IMR-90 (cell line): ENCODE measurements around the gene DPH3. TPM values are rescaled to one million over a fixed set of nuclear protein-coding genes. Genes with fewer than 3 reads are reported as not detected.
"Not testable (repeated sequence)": the region's sequence is repeated elsewhere in the genome, so short reads cannot be mapped to it uniquely, and the experiment has no call there.

Source experiments
- ATAC-seq: fragments of 200-7000 bp; cut with Tn5 transposase; 2 replicates; pipeline ENCODE4 v1.9.1; 2020; ENCODE audit warnings: low read depth, mild to moderate bottlenecking, moderate library complexity
- BruUV-seq: library from RNA; stranded (reverse); fragments of 400-500 nt; replicated peaks from 2 replicates; lab custom pipeline; 2021; lab: Mats Ljungman, UMichigan
- CTCF ChIA-PET: fragments of 300-600 bp; formaldehyde crosslinking; extraction: SDS; loops from one replicate; lab custom pipeline; 2021; ENCODE audit warnings: antibody characterized with exemption; lab: Yijun Ruan, JAX
- POLR2A ChIA-PET: fragments of 300-600 bp; sonication (Branson Sonifier 250); formaldehyde crosslinking; loops from one replicate; lab custom pipeline; 2022; ENCODE audit warnings: antibody characterized with exemption; ENCODE audit not compliant: unreplicated experiment; lab: Charles Lee
- DNase-seq: peaks from one replicate; pipeline ENCODE4 v3.0.0; 2013
- H2AFZ ChIP-seq: replicated peaks from 2 replicates; pipeline ENCODE3; 2013; ENCODE audit warnings: low read length, mild to moderate bottlenecking; ENCODE audit not compliant: poor library complexity
- H2AK5ac ChIP-seq: 2 replicates; pipeline ENCODE4 v1.6.1; 2013; ENCODE audit warnings: low read depth, low read length, inconsistent platforms
- H2AK9ac ChIP-seq: replicated peaks from 2 replicates; pipeline ENCODE3; 2013; ENCODE audit warnings: mild to moderate bottlenecking, low read depth, low read length, moderate library complexity; ENCODE audit not compliant: poor library complexity
- H2BK120ac ChIP-seq: 2 replicates; pipeline ENCODE4 v1.6.1; 2013; ENCODE audit warnings: low read depth, low read length, inconsistent platforms
- H2BK15ac ChIP-seq: 3 replicates; pipeline ENCODE4 v1.6.1; 2013; ENCODE audit warnings: low read depth, low read length, inconsistent platforms
- H2BK20ac ChIP-seq: 2 replicates; pipeline ENCODE4 v1.6.1; 2013; ENCODE audit warnings: low read depth, mild to moderate bottlenecking, inconsistent platforms, low read length, moderate library complexity
- H2BK5ac ChIP-seq: 2 replicates; pipeline ENCODE4 v1.6.1; 2013; ENCODE audit warnings: mild to moderate bottlenecking, low read depth, low read length, inconsistent platforms; ENCODE audit not compliant: poor library complexity, severe bottlenecking
- H3K14ac ChIP-seq: replicated peaks from 2 replicates; pipeline ENCODE4 v1.6.1; 2013; ENCODE audit warnings: low read depth, low read length, inconsistent platforms
- H3K18ac ChIP-seq: 2 replicates; pipeline ENCODE4 v1.6.1; 2013; ENCODE audit warnings: low read depth, low read length, control low read depth
- H3K23ac ChIP-seq: 2 replicates; pipeline ENCODE4 v1.6.1; 2013; ENCODE audit warnings: low read depth, low read length, inconsistent platforms
- H3K27ac ChIP-seq: 2 replicates; pipeline ENCODE4 v1.5.1; 2013; ENCODE audit warnings: mild to moderate bottlenecking, control low read depth, low read length; ENCODE audit not compliant: insufficient read depth
- H3K27me3 ChIP-seq: 2 replicates; pipeline ENCODE4 v1.6.1; 2013; ENCODE audit warnings: low read length; ENCODE audit not compliant: control insufficient read depth, insufficient read depth
- H3K36me3 ChIP-seq: 2 replicates; pipeline ENCODE4 v1.6.1; 2013; ENCODE audit warnings: low read length, mixed read lengths; ENCODE audit not compliant: control insufficient read depth, insufficient read depth
- H3K4ac ChIP-seq: 2 replicates; pipeline ENCODE4 v1.6.1; 2013; ENCODE audit warnings: low read depth, low read length, inconsistent platforms
- H3K4me1 ChIP-seq: 2 replicates; pipeline ENCODE4 v1.6.1; 2013; ENCODE audit warnings: low read length, mixed read lengths; ENCODE audit not compliant: control insufficient read depth, insufficient read depth
- H3K4me2 ChIP-seq: 2 replicates; pipeline ENCODE4 v1.6.1; 2013; ENCODE audit warnings: low read depth, mild to moderate bottlenecking, control low read depth, low read length, moderate library complexity
- H3K4me3 ChIP-seq: 2 replicates; pipeline ENCODE4 v1.5.1; 2013; ENCODE audit warnings: low read depth, mild to moderate bottlenecking, control low read depth, low read length, moderate library complexity; ENCODE audit not compliant: insufficient read depth
- H3K56ac ChIP-seq: 2 replicates; pipeline ENCODE4 v1.6.1; 2013; ENCODE audit warnings: low read length, inconsistent platforms; ENCODE audit not compliant: insufficient read depth; ENCODE audit errors: extremely low read depth
- H3K79me1 ChIP-seq, 2 experiments: 2 replicates each; pipeline ENCODE4 v1.6.1; 2013; ENCODE audit warnings: low read length in 2 of 2, inconsistent platforms in 1 of 2, low read depth in 1 of 2
- H3K9ac ChIP-seq: 2 replicates; pipeline ENCODE4 v1.6.1; 2013; ENCODE audit warnings: low read depth, low read length, control low read depth
- H3K9me1 ChIP-seq: 2 replicates; pipeline ENCODE4 v1.6.1; 2013; ENCODE audit warnings: low read length, inconsistent platforms; ENCODE audit not compliant: insufficient read depth
- H3K9me3 ChIP-seq: 2 replicates; pipeline ENCODE4 v1.6.1; 2013; ENCODE audit warnings: low read length; ENCODE audit not compliant: control insufficient read depth, insufficient read depth
- H4K20me1 ChIP-seq: 2 replicates; pipeline ENCODE4 v1.6.1; 2013; ENCODE audit warnings: low read length, inconsistent platforms; ENCODE audit not compliant: insufficient read depth
- H4K5ac ChIP-seq: 2 replicates; pipeline ENCODE4 v1.6.1; 2013; ENCODE audit warnings: mild to moderate bottlenecking, low read depth, low read length, control low read depth
- H4K8ac ChIP-seq, 2 experiments: 2 replicates each; pipeline ENCODE4 v1.6.1; 2013; ENCODE audit warnings: low read depth in 2 of 2, low read length in 2 of 2, control low read depth in 1 of 2, inconsistent platforms in 1 of 2
- H4K91ac ChIP-seq: 2 replicates; pipeline ENCODE4 v1.6.1; 2013; ENCODE audit warnings: low read depth, low read length, inconsistent platforms; ENCODE audit not compliant: insufficient read depth
- WGBS, 2 experiments: methylation state at CpG; one replicate each; pipeline versions ENCODE4 v1.1.5 to v1.1.7; 2013; ENCODE audit warnings: missing lambda C conversion rate in 2 of 2; ENCODE audit not compliant: insufficient read length in 1 of 2; ENCODE audit errors: extremely low coverage in 2 of 2; 5-methylcytosine and 5-hydroxymethylcytosine counted together
- dilution Hi-C: fragments of 300-500 bp; cut with HindIII; formaldehyde crosslinking; loops from one replicate; pipeline ENCODE4 v1.14.3; 2018; ENCODE audit warnings: low sequenced_read_pairs; ENCODE audit not compliant: unreplicated experiment
- in situ Hi-C: fragments of 300-500 bp; cut with MboI; formaldehyde crosslinking; loops from 3 replicates; pipeline ENCODE4 v1.14.3; 2019; ENCODE audit warnings: low sequenced_read_pairs, inconsistent platforms, mixed read lengths
- intact Hi-C: fragments of 100-400 bp; cut with micrococcal nuclease; formaldehyde crosslinking; loops from 2 replicates; pipeline ENCODE4 v1.10.0; 2022
- polyA plus RNA-seq, 3 experiments: library from polyadenylated mRNA; depleted of rRNA; stranded (reverse); fragments of >200 nt; gene quantifications; 2 replicates each; pipeline ENCODE4 v1.2.3, GENCODE V29; 2012; ENCODE audit warnings: low replicate concordance in 1 of 3
- total RNA-seq: library from RNA; depleted of rRNA; stranded (reverse); fragments of >200 nt; gene quantifications from 2 replicates; pipeline ENCODE4 v1.2.3, GENCODE V29; 2012

Gene DPH3
- total and polyA plus RNA-seq, 2 of the 4 experiments (the other 2 are of a cell fraction): 12.9 to 32.1 TPM

DNA sequence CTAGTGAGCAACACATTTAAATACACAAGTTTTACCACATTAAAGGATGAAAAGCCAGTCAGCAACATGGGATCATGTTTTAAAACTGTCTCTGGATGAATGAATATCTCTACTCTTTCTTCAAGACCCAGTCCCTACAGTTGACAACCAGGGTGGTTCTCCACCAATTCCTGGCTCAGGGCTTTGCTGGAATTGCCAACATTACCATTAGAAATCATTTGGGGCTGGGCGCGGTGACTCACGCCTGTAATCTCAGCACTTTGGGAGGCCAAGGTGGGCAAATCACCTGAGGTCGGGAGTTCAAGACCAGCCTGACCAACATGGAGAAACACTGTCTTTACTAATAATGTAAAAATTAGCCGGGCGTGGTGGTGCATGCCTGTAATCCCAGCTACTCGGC is 45.7 kb upstream of the DPH3 start:
- ATAC-seq, H2AK5ac ChIP-seq, in situ Hi-C loops, H4K5ac ChIP-seq, H3K27ac ChIP-seq, H2AFZ ChIP-seq, BruUV-seq, H3K9me3 ChIP-seq, H2BK20ac ChIP-seq, H2BK120ac ChIP-seq, H3K4me2 ChIP-seq, H2AK9ac ChIP-seq, H2BK5ac ChIP-seq, H3K23ac ChIP-seq, H4K91ac ChIP-seq, CTCF ChIA-PET, H3K27me3 ChIP-seq, DNase-seq, H3K9ac ChIP-seq, H2BK15ac ChIP-seq, H4K8ac ChIP-seq, H4K20me1 ChIP-seq, intact Hi-C loops, POLR2A ChIA-PET, H3K14ac ChIP-seq, H3K56ac ChIP-seq, H3K4ac ChIP-seq, H3K4me3 ChIP-seq, H3K4me1 ChIP-seq, dilution Hi-C loops, H3K18ac ChIP-seq: not testable (repeated sequence)
- Histone ChIP-seq H3K79me1 (peaks cover under 1 to 22% of the 10 kb centered on the region in 2 experiments; a peak in 2 of 4 replicates), H3K36me3 (peaks cover 14% of the 10 kb centered on the region), H3K9me1 (peaks cover 17% of the 10 kb centered on the region)
- 100% methylated on average over 3 of the region's 7 CpGs; no CpG with 5 or more reads in 1 of the 2 experiments for WGBS, 2 experiments
